ENCODE results near the gene BTBD9. TPM values are rescaled to one million over a fixed set of nuclear protein-coding genes. Genes with fewer than 3 reads are reported as not detected.

Gene BTBD9
- total and polyA plus RNA-seq, 2 donors (not counting 3 experiments of a cell fraction or from before 2014, with no cell fraction given), result 4.9 to 15.0 TPM

DNA sequence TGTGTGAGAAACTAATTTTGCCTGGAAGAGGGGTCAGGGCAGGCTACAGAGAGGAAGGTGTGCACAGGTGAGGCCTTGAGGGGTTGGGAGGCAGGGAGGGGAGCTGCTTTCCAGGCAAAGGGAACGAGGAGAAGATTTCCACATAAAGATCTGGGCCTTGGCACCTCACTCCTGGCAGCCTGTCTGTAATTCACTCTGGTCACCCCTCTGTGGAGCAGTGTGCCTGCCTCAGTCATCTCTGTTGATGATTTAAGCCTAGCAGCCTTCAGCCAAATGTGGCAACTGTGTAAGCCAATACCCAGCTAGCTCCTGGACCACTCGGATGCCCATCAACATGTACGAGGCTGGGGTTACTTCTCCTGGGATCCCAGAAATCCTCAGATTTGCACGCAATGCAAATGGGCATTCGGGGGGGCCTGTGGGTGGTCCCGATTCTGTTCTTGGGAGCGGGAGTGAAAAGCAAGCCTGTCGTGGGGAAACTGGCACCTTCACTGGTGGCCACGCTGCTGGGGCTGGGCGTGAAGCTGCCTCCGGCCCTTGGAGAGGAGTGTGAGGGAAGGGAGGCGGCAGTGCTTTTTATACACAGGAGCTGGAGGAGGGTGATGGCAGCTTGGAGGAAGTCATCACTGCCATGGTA is 459.8 kb downstream of the BTBD9 start:
- H3K4me1 ChIP-seq (ENCODE audit: control insufficient read depth, extremely low read depth, insufficient read depth, low read length), result no peaks in the 10 kb centered on the region
- H2AFZ ChIP-seq (ENCODE audit: low read depth, low read length), result no peak overlapping the region
- H3K9me3 ChIP-seq (replicated peaks; ENCODE audit: control insufficient read depth, insufficient read depth, low read length), result no peaks in the 10 kb centered on the region
- POLR2A ChIA-PET, result no interaction called here
- no peak overlapping the region for H3K27ac ChIP-seq (ENCODE audit: insufficient read depth, low read depth, low read length)
- H3K9ac ChIP-seq (replicated peaks; ENCODE audit: extremely low read depth, insufficient read depth, low read length), result no peak overlapping the region
- dilution Hi-C loops (cut with MboI; ENCODE audit: extremely low pct_ligation_motif_present, low sequenced_read_pairs), result no loop called here
- H3K4me3 ChIP-seq (replicated peaks in 1 of 3; ENCODE audit: insufficient read depth in 1 of 3, low read depth in 1 of 3, low read length in 3 of 3), result no peak overlapping the region
- TF ChIP-seq POLR2AphosphoS5 (IDR thresholded peaks at IDR 0.05; ENCODE audit: insufficient read depth, low read depth, low read length) (no peak), POLR2A (IDR thresholded peaks at IDR 0.05; ENCODE audit: low read depth, low read length) (no peak), EZH2 (IDR thresholded peaks at IDR 0.05; ENCODE audit: borderline replicate concordance, low read depth, low read length, severe bottlenecking) (no peak), JUN (IDR thresholded peaks at IDR 0.05; ENCODE audit: borderline replicate concordance, insufficient read depth, insufficient read length, low read depth) (no peak), GATA2 (IDR thresholded peaks at IDR 0.05; ENCODE audit: insufficient read depth, insufficient read length, low read depth, low read length) (no peak), FOS (IDR thresholded peaks at IDR 0.05; ENCODE audit: borderline replicate concordance, insufficient read depth, low read length) (no peak), MYC (IDR thresholded peaks at IDR 0.05; ENCODE audit: low read depth, low read length) (no peak)
- TF ChIP-seq, protein P1, sequence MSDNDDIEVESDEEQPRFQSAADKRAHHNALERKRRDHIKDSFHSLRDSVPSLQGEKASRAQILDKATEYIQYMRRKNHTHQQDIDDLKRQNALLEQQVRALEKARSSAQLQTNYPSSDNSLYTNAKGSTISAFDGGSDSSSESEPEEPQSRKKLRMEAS (IDR thresholded peaks at IDR 0.05; ENCODE audit: insufficient read depth, insufficient read length), result no peak
- TF ChIP-seq, protein P2, sequence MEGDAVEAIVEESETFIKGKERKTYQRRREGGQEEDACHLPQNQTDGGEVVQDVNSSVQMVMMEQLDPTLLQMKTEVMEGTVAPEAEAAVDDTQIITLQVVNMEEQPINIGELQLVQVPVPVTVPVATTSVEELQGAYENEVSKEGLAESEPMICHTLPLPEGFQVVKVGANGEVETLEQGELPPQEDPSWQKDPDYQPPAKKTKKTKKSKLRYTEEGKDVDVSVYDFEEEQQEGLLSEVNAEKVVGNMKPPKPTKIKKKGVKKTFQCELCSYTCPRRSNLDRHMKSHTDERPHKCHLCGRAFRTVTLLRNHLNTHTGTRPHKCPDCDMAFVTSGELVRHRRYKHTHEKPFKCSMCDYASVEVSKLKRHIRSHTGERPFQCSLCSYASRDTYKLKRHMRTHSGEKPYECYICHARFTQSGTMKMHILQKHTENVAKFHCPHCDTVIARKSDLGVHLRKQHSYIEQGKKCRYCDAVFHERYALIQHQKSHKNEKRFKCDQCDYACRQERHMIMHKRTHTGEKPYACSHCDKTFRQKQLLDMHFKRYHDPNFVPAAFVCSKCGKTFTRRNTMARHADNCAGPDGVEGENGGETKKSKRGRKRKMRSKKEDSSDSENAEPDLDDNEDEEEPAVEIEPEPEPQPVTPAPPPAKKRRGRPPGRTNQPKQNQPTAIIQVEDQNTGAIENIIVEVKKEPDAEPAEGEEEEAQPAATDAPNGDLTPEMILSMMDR (IDR thresholded peaks at IDR 0.05; ENCODE audit: extremely low read depth in 1 of 2, insufficient read depth in 1 of 2, low read depth in 1 of 2, low read length in 2 of 2), result no peak
- DNase-seq (ENCODE audit: low read depth, low spot score) (no peak), FAIRE-seq (no peak)
- no peaks in the 10 kb centered on the region for H3K27me3 ChIP-seq (ENCODE audit: control insufficient read depth in 2 of 2, insufficient read depth in 2 of 2, low read length in 2 of 2)
- no peaks in the 10 kb centered on the region for H3K36me3 ChIP-seq (ENCODE audit: control insufficient read depth in 2 of 2, extremely low read depth in 1 of 2, insufficient read depth in 2 of 2, low read length in 2 of 2)
- no peaks in the 10 kb centered on the region for H4K20me1 ChIP-seq (replicated peaks; ENCODE audit: control insufficient read depth, extremely low read depth, insufficient read depth, low read length)
- H3K9me1 ChIP-seq (replicated peaks; ENCODE audit: control insufficient read depth, extremely low read depth, insufficient read depth, low read length), result no peaks in the 10 kb centered on the region
- intact Hi-C loops (cut with micrococcal nuclease), result loop anchor here (5.0 kb wide), 1 partner anchor 312 kb away; no protein-coding TSS in a partner anchor
- no TSS peak for BruUV-seq (replicated peaks)
- H3K4me2 ChIP-seq (ENCODE audit: insufficient read depth, low read length), result no peak overlapping the region
- CTCF ChIA-PET, result interaction anchor here (1.0 to 4.2 kb wide), 3 partner anchors 8 to 392 kb away, joined by 3 to 15 read pairs (median 5); no protein-coding TSS in a partner anchor
- no peaks in the 10 kb centered on the region for H3K79me2 ChIP-seq (ENCODE audit: control insufficient read depth, insufficient read depth, low read length)

All from endothelial cell of umbilical vein (primary cell).